HG03575 (cell line): ENCODE results near the gene C20orf96.
"Not testable (repeated sequence)": the region's sequence is repeated elsewhere in the genome, so short reads cannot be mapped to it uniquely, and the experiment has no call there.

ENCODE experiments used
- ATAC-seq: cut with Tn5 transposase; IDR thresholded peaks from one replicate; pipeline ENCODE4 v1.9.1; 2021; ENCODE audit not compliant: unreplicated experiment, insufficient number of reproducible peaks, low FRiP score; ENCODE audit errors: extremely low read depth

C20orf96 gene, protein sequence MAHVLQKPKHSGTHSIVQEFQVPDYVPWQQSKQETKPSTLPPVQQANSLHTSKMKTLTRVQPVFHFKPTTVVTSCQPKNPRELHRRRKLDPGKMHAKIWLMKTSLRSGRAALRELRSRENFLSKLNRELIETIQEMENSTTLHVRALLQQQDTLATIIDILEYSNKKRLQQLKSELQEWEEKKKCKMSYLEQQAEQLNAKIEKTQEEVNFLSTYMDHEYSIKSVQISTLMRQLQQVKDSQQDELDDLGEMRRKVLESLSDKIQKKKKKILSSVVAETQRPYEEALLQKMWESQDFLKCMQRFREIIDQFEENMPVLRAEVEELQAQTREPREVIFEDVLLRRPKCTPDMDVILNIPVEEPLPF

GRCh38 chr20:290084-290831 lies at the start of gene C20orf96:
C20orf96 (minus strand) TSS chr20:290750; CDS start chr20:290610, 140 bp downstream.
- no peak for ATAC-seq

GRCh38 chr20:336040-336439 lies 45.5 kb upstream of the C20orf96 start:
- ATAC-seq = not testable (repeated sequence)

- ATAC-seq = no peak
Observed at GRCh38 chr20:334578-334977, 44.0 kb upstream of the C20orf96 start.

DNA sequence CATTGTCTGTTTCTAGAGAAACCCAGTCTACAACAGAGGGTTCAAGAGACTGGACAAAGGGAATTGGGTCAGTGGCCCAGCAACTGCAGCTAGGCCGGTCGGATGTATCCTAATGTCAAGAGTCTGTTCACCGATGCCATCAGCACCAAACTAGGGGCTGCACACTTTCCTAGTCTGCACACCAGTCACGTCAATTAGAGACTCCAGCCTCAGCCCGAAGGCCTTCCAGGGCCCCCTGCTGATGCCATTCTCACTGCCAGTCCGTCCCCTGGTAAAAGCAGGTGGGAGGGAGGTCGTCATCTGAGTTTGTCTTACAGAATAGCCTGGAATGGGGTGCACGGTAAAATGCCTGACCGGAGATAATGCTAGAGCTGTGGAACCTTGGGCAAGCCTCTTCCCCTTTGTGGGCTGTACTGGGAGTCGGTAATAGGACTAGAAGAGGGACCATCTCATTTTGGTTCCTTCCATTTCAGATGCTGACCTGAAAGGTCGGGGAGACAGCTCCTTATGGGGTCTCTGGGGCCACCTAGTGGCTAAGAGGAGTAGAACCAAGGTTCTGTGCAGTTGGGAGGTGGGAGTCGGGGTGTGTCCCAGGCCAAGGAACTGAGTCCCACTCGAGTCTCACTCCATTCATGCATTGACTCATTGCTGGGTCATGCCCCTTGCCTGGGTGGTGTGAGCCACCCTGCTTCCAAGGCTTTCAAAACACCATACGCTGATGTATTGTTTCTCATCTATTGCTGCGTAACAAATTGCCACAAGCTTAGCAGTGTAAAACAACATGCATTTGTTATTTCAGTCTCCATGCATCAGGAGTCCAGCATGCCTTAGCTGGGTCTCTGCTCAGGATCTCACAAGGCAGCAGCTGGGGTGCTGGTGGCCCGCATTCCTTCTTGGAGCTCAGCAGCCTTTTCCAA lies 39.9 kb upstream of the C20orf96 start:
- no peak for ATAC-seq

DNA sequence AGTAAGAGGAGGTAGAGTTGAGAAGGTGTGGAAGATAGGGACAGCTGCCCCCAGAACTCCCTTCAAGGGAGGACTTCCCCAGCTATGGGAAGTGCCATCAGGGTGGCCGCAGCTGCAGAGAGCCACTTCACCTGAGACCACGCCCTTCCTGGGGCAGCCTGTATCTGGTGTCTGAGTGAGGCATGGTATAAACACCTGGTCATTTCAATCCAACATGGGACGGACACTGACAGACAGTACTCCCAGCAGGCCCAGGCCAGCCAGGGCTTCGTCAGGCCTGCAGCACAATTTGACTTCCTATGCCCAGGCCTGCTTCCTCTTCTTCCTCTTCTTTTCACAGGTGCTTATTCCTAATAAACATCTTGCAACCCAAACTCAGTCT lies 39.3 kb upstream of the C20orf96 start:
- no peak for ATAC-seq

- no peak for ATAC-seq
Observed at GRCh38 chr20:328975-329695, 38.6 kb upstream of the C20orf96 start.

DNA sequence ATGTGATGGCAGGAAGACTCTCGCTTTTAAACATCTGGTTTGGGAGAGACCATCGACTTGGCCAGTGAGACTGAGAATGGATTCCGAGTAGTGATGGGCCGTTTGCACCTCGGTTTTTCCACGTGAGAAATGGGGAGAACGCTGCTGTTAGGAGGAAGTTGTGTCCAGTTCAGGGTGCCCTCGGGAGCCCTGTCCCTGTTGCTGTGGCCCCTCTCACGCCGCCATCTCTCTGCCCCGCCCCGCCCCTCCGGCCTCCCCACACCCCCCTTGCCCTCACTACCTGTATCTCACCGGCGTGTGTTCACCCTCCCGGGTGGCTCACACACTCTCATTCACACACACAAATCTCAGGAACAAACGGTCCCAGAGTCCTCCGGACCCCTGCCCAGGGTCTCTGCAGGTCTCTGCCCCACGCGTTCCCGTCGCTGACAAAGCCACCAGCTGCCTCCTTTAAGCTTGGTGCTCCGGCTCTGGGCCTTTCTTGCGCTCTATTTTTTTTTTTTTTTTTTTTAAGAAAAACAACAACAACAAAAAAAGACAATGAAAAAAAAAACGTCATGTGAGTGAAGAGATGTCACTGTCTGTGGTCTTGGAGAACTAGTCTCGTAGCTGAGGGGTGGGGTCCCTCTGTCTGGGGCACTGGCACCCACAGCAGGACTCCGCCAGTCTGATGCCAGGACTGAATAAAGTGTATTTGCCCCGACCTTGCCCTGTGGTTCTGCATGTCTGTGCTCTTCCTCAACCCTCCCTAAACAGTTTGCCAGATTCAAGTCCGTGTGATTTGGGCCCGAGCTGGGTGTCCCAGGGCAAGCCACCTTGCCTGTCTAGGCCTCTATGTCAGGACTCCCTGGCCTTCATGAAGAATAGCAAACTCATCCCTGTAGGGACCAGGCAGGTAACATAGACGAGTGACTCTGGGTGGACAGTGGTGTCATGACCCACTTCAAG lies 37.8 kb upstream of the C20orf96 start:
- no peak for ATAC-seq

DNA sequence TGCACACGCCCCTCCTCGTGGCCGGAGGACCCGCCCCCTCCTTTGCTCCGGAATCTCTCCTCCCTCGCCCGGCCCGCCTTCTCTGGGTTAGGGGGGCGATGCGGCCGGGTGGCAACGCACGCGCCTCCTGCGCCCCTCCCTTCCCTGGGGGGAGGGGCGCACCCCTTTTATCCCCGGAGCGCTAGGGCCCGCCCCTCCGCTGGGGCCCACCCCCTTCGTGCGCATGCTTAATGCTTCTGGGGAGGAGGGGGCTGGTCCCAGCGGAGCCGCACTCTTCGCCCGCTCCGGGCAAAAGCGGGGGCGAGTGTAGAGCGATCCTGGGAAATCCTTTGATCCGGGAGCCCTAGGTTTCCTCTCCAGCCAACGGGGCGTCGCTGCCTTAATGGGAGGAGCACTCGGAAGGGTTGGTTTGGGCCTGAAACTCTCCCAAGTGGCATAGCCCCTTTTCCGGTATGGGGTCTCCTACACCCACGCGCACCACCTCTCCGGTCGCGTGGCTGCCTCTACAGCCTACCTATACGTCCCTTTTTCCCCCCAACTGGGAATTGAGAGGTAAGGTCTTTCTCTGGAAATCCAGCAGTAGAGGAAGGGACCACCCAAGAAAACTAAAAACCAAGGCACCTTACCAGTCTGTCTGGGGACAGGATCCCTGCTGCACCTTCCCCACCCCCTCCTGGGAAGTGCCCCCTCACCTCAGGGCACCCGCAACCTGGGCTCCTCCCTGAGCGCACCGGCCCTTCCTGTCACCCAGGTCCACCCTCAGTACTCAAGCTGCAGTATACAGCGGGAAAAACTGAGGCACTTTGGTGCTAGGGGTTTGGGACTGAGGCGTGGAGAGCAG lies 36.9 kb upstream of the C20orf96 start:
- ATAC-seq = no peak

GRCh38 chr20:326645-327185 lies 36.2 kb upstream of the C20orf96 start:
- no peak for ATAC-seq

- no peak for ATAC-seq
Observed at GRCh38 chr20:325889-326644, 35.5 kb upstream of the C20orf96 start.

DNA sequence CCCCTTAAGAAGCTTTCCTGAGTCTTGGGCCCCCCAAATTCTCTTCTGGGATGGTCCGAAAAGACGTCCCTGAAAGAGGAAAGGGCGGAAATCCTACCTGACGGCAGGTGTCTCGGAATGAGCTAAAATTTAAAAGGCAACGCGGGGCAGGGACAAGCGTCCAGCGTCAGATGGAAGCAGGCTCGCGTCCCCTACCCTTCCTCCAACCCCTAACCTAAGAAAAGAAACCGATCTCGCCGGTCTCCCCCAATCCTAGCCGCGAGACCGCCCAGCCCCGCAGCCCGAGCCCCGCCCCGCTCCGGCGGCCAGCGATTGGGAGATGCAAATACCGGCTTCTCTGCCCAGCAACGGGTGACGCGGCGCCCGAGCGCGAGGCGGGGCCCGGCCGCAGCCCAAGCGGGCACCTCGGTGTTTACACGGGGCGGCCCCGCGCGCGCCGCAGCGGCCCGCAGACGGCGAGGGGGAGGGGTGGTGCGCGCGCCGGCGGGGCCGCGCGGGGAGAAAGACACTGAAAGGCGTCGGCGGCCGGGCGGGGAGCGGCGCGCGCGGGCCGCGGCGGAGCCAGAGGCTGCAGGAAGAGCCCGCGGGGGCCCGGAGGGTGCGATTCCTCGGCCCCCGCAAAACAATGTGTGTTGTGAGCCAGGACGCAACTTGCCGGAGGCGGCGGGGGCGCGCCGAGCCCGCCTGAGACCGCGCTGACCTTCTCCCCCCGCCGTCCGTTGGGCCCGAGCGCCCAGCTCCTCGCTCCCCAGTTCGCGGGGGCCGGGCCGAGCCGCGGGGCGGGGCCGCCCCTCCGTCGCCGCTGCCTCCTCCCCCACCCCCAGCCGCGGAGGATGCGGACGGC lies 34.7 kb upstream of the C20orf96 start, which contains the start of gene SOX12:
Gene SOX12, plus strand, starts transcription at position 508 of the 844 bp plus-strand sequence. CDS start 373 bp downstream, outside the sequence.
- peak; percentile 37 for ATAC-seq

DNA sequence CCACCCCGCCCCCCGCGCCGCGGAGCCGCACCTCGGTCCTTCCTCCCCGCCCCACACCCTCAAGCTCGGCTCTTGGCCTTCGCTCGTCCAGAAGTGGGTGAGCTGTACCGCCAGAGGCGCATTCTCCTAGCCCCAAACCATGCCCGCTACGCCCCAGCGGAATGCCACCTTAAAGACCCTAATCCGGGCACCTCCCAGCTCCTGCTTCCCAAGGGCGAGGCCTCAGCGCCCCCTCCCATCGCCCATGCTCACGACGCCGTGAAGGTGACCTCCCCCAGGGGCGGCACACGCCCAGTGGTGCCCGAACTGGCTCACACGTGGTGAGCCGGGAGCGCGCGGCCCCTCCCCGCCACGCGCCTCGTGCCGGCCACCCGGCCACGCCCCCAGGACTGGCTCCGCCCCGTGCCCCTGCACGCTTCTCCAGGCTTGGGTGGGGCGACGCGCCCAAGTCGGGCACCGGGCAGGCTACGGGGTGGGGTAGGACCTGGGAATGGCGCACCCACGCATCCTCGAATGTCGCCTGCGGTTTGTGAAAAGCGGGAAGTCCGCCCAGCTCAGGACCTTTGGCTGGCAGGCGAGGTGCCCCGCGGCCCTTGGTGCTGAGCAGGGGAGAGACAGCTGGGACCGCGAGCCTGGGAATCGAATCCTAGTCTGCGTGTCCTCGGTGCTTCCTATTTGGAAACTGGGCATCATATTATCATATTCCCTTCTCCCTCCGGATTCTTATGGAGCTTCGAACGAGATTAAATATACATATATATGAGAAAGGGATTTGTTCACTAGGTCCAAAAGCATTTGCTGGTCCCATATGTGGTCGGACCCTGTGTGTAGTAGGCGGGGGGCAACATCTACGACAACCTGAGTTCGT lies 33.9 kb upstream of the C20orf96 start:
- no peak for ATAC-seq

GRCh38 chr20:316316-317068 lies 25.9 kb upstream of the C20orf96 start:
- no peak for ATAC-seq

- no peak for ATAC-seq
Observed at GRCh38 chr20:313948-314347, 23.4 kb upstream of the C20orf96 start.
